ENCODE data around the gene GLTP.

GLTP gene

DNA sequence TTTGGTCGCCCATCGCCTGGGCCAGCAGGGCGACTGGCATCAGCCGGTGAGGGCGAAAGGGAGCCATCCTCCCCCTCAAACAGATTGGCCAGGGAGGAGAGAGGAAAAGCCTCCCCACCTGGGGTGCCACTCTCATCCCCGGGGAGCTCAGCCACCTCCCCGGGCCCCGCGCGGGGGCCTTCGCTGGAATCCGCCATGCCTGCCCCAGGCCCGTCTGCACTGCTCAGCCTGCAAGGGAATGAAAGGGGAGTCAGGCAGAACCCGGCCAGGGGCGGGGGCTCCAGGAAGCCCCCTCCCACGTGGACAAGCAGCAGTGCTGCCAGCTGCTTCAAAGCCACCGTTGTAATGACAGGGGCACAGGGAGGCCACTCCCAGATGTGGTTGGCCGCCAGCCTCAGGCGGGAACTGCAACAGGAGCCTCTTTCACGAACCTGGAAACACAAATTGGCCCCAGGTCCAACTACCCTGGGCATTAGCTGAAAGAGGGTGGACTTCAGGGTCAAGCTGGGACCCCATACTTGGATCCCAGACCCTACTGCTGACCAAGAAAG, 65.7 kb downstream of the GLTP start:
- in situ Hi-C loops (cut with HindIII; ENCODE audit: low pct_ligation_motif_present, low pct_unique_long_range_greater_than_20kb, low sequenced_read_pairs), result no loop called here
- DNase-seq, result no peak

GRCh38 chr12:109813810-109814416, 66.4 kb downstream of the GLTP start:
- no peak for DNase-seq
- in situ Hi-C loops (cut with HindIII; ENCODE audit: low pct_ligation_motif_present, low pct_unique_long_range_greater_than_20kb, low sequenced_read_pairs), result no loop called here

DNA sequence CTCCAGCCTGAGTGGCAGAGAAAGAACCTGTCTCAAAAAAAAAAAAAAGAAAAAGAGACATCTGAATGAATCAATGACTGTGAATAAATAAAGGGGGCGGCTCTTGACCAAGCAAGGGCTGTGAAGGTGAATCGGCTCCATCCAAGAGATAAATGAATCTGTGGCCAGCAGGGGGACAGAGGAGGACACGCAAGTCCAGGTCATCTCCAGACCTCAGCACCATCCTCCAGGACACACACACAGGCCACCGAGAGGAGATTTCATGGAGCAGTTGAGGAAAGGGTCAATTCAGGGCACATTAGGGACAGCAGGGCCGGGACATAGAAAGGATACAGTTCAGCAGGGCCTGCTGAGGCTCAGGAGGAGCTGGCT, 68.7 kb downstream of the GLTP start:
- DNase-seq, result no peak
- in situ Hi-C loops (cut with HindIII; ENCODE audit: low pct_ligation_motif_present, low pct_unique_long_range_greater_than_20kb, low sequenced_read_pairs), result no loop called here

DNA sequence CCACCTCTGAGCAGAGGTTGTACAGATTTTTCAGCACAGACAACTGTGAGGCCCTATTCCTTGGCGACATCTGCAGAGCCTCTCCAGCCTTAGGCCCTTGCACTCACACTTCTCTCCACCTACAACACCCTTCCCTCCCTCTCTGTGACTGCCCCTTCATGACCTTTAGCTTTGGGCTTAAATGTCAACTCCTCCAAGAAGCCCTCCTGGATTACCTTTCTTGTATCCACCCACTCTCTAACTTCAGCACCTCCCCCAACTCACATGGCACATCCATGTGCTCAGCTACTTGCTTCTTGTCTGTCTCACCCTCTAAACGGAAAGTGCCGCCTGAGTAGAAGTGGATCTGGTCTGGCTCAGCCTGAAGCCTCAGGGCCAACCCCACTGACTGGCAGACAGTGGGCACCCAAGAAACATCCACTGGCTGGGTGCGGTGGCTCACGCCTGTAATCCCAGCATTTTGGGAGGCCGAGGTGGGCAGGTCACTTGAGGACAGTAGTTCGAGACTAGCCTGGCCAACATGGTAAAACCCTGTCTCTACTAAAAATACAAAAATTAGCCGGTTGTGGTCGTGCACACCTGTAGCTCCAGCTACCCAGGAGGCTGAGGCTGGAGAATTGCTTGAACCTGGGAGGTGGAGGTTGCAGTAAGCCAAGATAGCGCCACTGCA, 69.3 kb downstream of the GLTP start:
- DNase-seq, result no peak
- in situ Hi-C loops (cut with HindIII; ENCODE audit: low pct_ligation_motif_present, low pct_unique_long_range_greater_than_20kb, low sequenced_read_pairs), result no loop called here

- in situ Hi-C loops (cut with HindIII; ENCODE audit: low pct_ligation_motif_present, low pct_unique_long_range_greater_than_20kb, low sequenced_read_pairs), result no loop called here
- no peak for DNase-seq
Measured at GRCh38 chr12:109808876-109809646, 71.3 kb downstream of the GLTP start.

DNA sequence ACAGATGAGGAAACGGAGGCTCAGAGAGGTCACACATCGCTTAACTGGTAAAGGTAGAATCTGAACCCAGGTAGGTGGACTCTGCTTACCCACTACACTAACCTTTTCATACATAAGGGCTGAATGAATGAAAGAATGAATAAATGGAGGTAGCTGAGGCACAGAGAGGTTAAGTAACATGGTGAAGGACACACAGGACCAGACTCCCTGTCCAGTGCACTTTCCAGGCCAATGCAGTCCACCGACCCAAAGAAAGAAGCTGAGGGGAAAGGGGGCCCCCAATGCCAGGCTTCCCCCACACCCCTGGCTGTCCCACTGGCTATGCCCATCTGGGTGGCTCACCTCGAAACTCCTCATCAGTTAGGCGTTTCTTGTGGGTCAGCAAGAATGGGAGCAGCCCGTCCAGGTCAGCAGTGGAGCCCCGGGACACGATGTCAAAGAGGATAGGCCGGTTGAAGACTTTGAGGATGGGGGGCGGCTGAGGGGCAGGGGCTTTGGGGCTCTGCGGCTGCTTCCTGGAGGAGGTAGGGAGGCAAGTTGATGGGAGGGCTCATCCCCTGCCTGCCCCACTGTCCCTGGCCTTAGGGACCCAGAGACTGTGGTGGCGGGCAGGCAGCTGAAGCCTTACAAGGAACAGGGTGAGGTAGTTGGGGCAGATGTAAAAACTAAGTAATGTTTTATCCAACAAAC, 72.2 kb downstream of the GLTP start:
- no peak for DNase-seq
- in situ Hi-C loops (cut with HindIII; ENCODE audit: low pct_ligation_motif_present, low pct_unique_long_range_greater_than_20kb, low sequenced_read_pairs), result no loop called here

- in situ Hi-C loops (cut with HindIII; ENCODE audit: low pct_ligation_motif_present, low pct_unique_long_range_greater_than_20kb, low sequenced_read_pairs), result no loop called here
Measured at GRCh38 chr12:109804820-109805761, 75.2 kb downstream of the GLTP start.

GRCh38 chr12:109803678-109804077, 76.7 kb downstream of the GLTP start:
- in situ Hi-C loops (cut with HindIII; ENCODE audit: low pct_ligation_motif_present, low pct_unique_long_range_greater_than_20kb, low sequenced_read_pairs), result no loop called here

More at GRCh38 chr12:109804820-109805761, 75.2 kb downstream of the GLTP start:
- peak; percentile 63 for DNase-seq

GRCh38 chr12:109802828-109803227, 77.5 kb downstream of the GLTP start:
- DNase-seq, result no peak
- in situ Hi-C loops (cut with HindIII; ENCODE audit: low pct_ligation_motif_present, low pct_unique_long_range_greater_than_20kb, low sequenced_read_pairs), result no loop called here

More at GRCh38 chr12:109803678-109804077, 76.7 kb downstream of the GLTP start:
- DNase-seq, result no peak

All from ACHN (cell line).